H1 (cell line): ENCODE data around the gene GP1BB. TPM values are rescaled to one million over a fixed set of nuclear protein-coding genes. Genes with fewer than 3 reads are reported as not detected.
A peak's percentile ranks its signal among the peaks of the same experiment; 100 is the strongest.

Experiments used
- CTCF ChIA-PET: fragments of 300-600 bp; sonication (Branson Sonifier 250); formaldehyde crosslinking; loops from one replicate; lab custom pipeline; 2021; ENCODE audit not compliant: partially characterized antibody; lab: Charles Lee
- POLR2A ChIA-PET: fragments of 300-600 bp; sonication (Branson Sonifier 250); formaldehyde crosslinking; loops from one replicate; lab custom pipeline; 2021; ENCODE audit warnings: inconsistent platforms; ENCODE audit not compliant: partially characterized antibody; lab: Charles Lee
- DNase-seq, 2 experiments: peaks; one replicate each; pipeline versions ENCODE4 v3.0.0 to v3.0.0-alpha.2; 2010 to 2022; ENCODE audit warnings: low spot score in 2 of 2, low read depth in 1 of 2, mixed read lengths in 1 of 2
- FAIRE-seq: peaks from 2 replicates; lab custom pipeline; 2011; peaks lifted over from hg19 to GRCh38; lab: Jason Lieb, UNC
- H2AFZ ChIP-seq: 2 replicates; pipeline ENCODE4 v1.8.1; 2012; ENCODE audit warnings: low read length, inconsistent platforms
- H2AK5ac ChIP-seq: 2 replicates; pipeline ENCODE4 v1.6.1; 2013; ENCODE audit warnings: low read depth, low read length
- H2BK120ac ChIP-seq: replicated peaks from 2 replicates; pipeline ENCODE3; 2013; ENCODE audit warnings: low read depth, low read length, inconsistent platforms
- H2BK12ac ChIP-seq: 2 replicates; pipeline ENCODE4 v1.6.1; 2013; ENCODE audit warnings: low read depth, low read length
- H2BK15ac ChIP-seq: 2 replicates; pipeline ENCODE4 v1.6.1; 2013; ENCODE audit warnings: low read length
- H2BK20ac ChIP-seq: 2 replicates; pipeline ENCODE4 v1.6.1; 2013; ENCODE audit warnings: low read length
- H2BK5ac ChIP-seq: 2 replicates; pipeline ENCODE4 v1.6.1; 2013; ENCODE audit warnings: low read depth, low read length
- H3K14ac ChIP-seq: 2 replicates; pipeline ENCODE4 v1.6.1; 2013; ENCODE audit warnings: inconsistent platforms; ENCODE audit not compliant: insufficient read length
- H3K18ac ChIP-seq: 2 replicates; pipeline ENCODE4 v1.6.1; 2013; ENCODE audit warnings: low read length; ENCODE audit errors: extremely low read depth
- H3K23ac ChIP-seq: 2 replicates; pipeline ENCODE4 v1.6.1; 2013; ENCODE audit warnings: inconsistent platforms; ENCODE audit not compliant: insufficient read length
- H3K23me2 ChIP-seq: 2 replicates; pipeline ENCODE4 v1.6.1; 2013; ENCODE audit warnings: low read depth, low read length
- H3K27ac ChIP-seq: 2 replicates; pipeline ENCODE4 v1.6.1; 2011; ENCODE audit warnings: low read depth, low read length, inconsistent platforms
- H3K27me3 ChIP-seq, 4 experiments: replicated peaks in 1 of 4; 1 replicate in 1 of 4; 2 replicates in 3 of 4; pipeline versions ENCODE4 v1.6.1 to v1.8.1; 2011 to 2013; ENCODE audit warnings: low read length in 3 of 4, mild to moderate bottlenecking in 3 of 4, inconsistent platforms in 2 of 4, mixed read lengths in 2 of 4, moderate library complexity in 1 of 4; ENCODE audit not compliant: control insufficient read depth in 3 of 4, insufficient read depth in 3 of 4; ENCODE audit errors: extremely low read depth in 1 of 4
- H3K36me3 ChIP-seq, 4 experiments: 2 replicates each; pipeline versions ENCODE4 v1.6.1 to v1.8.1; 2011 to 2013; ENCODE audit warnings: mild to moderate bottlenecking in 4 of 4, low read length in 3 of 4, moderate library complexity in 2 of 4, control low read depth in 1 of 4, inconsistent platforms in 1 of 4; ENCODE audit not compliant: insufficient read depth in 4 of 4, control insufficient read depth in 2 of 4
- H3K4ac ChIP-seq: replicated peaks from 2 replicates; pipeline ENCODE3; 2013; ENCODE audit warnings: low read length, low read depth, mixed read lengths, inconsistent platforms; ENCODE audit not compliant: insufficient read length
- H3K4me1 ChIP-seq, 4 experiments: replicated peaks in 1 of 4; 1 replicate in 1 of 4; 2 replicates in 3 of 4; pipeline versions ENCODE4 v1.6.1 to v1.8.1; 2011 to 2013; ENCODE audit warnings: low read length in 3 of 4, inconsistent platforms in 2 of 4, mixed read lengths in 1 of 4; ENCODE audit not compliant: insufficient read depth in 4 of 4, control insufficient read depth in 3 of 4
- H3K4me2 ChIP-seq, 2 experiments: 2 replicates each; pipeline versions ENCODE4 v1.6.1 to v1.8.1; 2011 to 2013; ENCODE audit warnings: low read depth in 2 of 2, low read length in 2 of 2, control low read depth in 1 of 2, inconsistent platforms in 1 of 2, mild to moderate bottlenecking in 1 of 2; ENCODE audit not compliant: insufficient read depth in 1 of 2
- H3K4me3 ChIP-seq, 4 experiments: fragments of 200-600, 300-600 bp in 1 of 4; sonication (generic), shearing (Covaris generic), sonication (Bioruptor Twin) in 1 of 4; 2 replicates each; pipeline versions ENCODE4 v1.5.1 to v1.8.1; 2011 to 2016; ENCODE audit warnings: low read length in 4 of 4, low read depth in 3 of 4, control low read depth in 2 of 4, inconsistent platforms in 2 of 4, mild to moderate bottlenecking in 2 of 4, mixed read lengths in 1 of 4, moderate library complexity in 1 of 4; ENCODE audit not compliant: insufficient read depth in 2 of 4; ENCODE audit errors: extremely low read depth in 1 of 4
- H3K56ac ChIP-seq: replicated peaks from 2 replicates; pipeline ENCODE3; 2013; ENCODE audit warnings: low read depth, mild to moderate bottlenecking, mixed read lengths, low read length, inconsistent platforms; ENCODE audit not compliant: insufficient read length
- H3K79me1 ChIP-seq: 2 replicates; pipeline ENCODE4 v1.6.1; 2013; ENCODE audit warnings: low read depth, low read length, control low read depth
- H3K79me2 ChIP-seq, 2 experiments: 2 replicates each; pipeline versions ENCODE4 v1.6.1 to v1.8.1; 2012 to 2013; ENCODE audit warnings: low read length in 2 of 2, mild to moderate bottlenecking in 2 of 2, inconsistent platforms in 1 of 2; ENCODE audit not compliant: insufficient read depth in 2 of 2, control insufficient read depth in 1 of 2
- H3K9ac ChIP-seq, 4 experiments: replicated peaks in 1 of 4; 1 replicate in 1 of 4; 2 replicates in 3 of 4; pipeline versions ENCODE4 v1.6.1 to v1.8.1; 2011 to 2013; ENCODE audit warnings: low read depth in 3 of 4, low read length in 3 of 4, control low read depth in 2 of 4, mild to moderate bottlenecking in 2 of 4, moderate library complexity in 2 of 4, inconsistent platforms in 1 of 4; ENCODE audit errors: extremely low read depth in 1 of 4
- H3K9me3 ChIP-seq, 2 experiments: 2 replicates each; pipeline versions ENCODE4 v1.6.1 to v1.8.1; 2012 to 2013; ENCODE audit warnings: mild to moderate bottlenecking in 2 of 2, moderate library complexity in 2 of 2, control low read depth in 1 of 2, inconsistent platforms in 1 of 2, low read depth in 1 of 2, low read length in 1 of 2, mixed read lengths in 1 of 2; ENCODE audit not compliant: insufficient read depth in 2 of 2
- H4K20me1 ChIP-seq, 2 experiments: replicated peaks in 1 of 2; 2 replicates each; pipeline versions ENCODE3 to v1.8.1; 2011 to 2013; ENCODE audit warnings: inconsistent platforms in 2 of 2, low read length in 2 of 2, mild to moderate bottlenecking in 1 of 2; ENCODE audit not compliant: insufficient read depth in 2 of 2, control insufficient read depth in 1 of 2
- H4K5ac ChIP-seq: 2 replicates; pipeline ENCODE4 v1.6.1; 2013; ENCODE audit warnings: low read length, low read depth, mixed read lengths, inconsistent platforms; ENCODE audit not compliant: insufficient read length
- H4K8ac ChIP-seq: 2 replicates; pipeline ENCODE4 v1.8.0; 2013; ENCODE audit warnings: mild to moderate bottlenecking, moderate library complexity, low read length, inconsistent platforms; ENCODE audit not compliant: insufficient read depth; ENCODE audit errors: extremely low read depth
- H4K91ac ChIP-seq: replicated peaks from 2 replicates; pipeline ENCODE3; 2013; ENCODE audit warnings: low read length, mixed read lengths, inconsistent platforms; ENCODE audit not compliant: insufficient read length
- CBX5 ChIP-seq: fragments of 300-800, 300-1000 bp; sonication (generic); IDR thresholded peaks from 2 replicates; pipeline ENCODE4 v1.7.1; 2016; ENCODE audit warnings: antibody characterized with exemption, low read length, low read depth
- CBX8 ChIP-seq: fragments of 300-800, 300-1000 bp; sonication (generic); IDR thresholded peaks from 2 replicates; pipeline ENCODE4 v1.7.1; 2016; ENCODE audit warnings: low read depth, low read length, borderline replicate concordance
- CTBP2 ChIP-seq: IDR thresholded peaks from 2 replicates; pipeline ENCODE4 v1.7.0; 2011; ENCODE audit warnings: borderline replicate concordance, mild to moderate bottlenecking, moderate library complexity, mixed read lengths, low read length; ENCODE audit not compliant: insufficient read depth, insufficient read length
- KDM4A ChIP-seq: IDR thresholded peaks from one replicate; pipeline ENCODE4 v1.7.1; 2012; ENCODE audit warnings: low read depth, mild to moderate bottlenecking, moderate library complexity, low read length, inconsistent platforms; ENCODE audit not compliant: severe bottlenecking
- POLR2A ChIP-seq, 2 experiments: IDR thresholded peaks; 1 replicate in 1 of 2; 2 replicates in 1 of 2; pipeline ENCODE4 v1.6.1; 2011; ENCODE audit warnings: low read depth in 2 of 2, low read length in 2 of 2, mild to moderate bottlenecking in 2 of 2; ENCODE audit errors: control extremely low read depth in 1 of 2
- RAD21 ChIP-seq, 2 experiments: IDR thresholded peaks in 1 of 2; conservative IDR thresholded peaks in 1 of 2; 2 replicates each; pipeline ENCODE4 v1.6.1; 2011; ENCODE audit warnings: low read depth in 2 of 2, low read length in 2 of 2, improper control_type of control experiment in 1 of 2, inconsistent platforms in 1 of 2, mild to moderate bottlenecking in 1 of 2, moderate library complexity in 1 of 2
- RFX5 ChIP-seq: IDR thresholded peaks from 2 replicates; pipeline ENCODE4 v1.6.1; 2011; ENCODE audit warnings: low read depth, low read length, improper control_type of control experiment, borderline replicate concordance
- SAP30 ChIP-seq: fragments of 300-600 bp; sonication (generic); IDR thresholded peaks from 2 replicates; pipeline ENCODE4 v1.7.1; 2012; ENCODE audit warnings: low read length, moderate library complexity, mild to moderate bottlenecking, inconsistent platforms; ENCODE audit not compliant: insufficient read depth, insufficient replicate concordance
- SIN3A ChIP-seq, 2 experiments: IDR thresholded peaks in 1 of 2; conservative IDR thresholded peaks in 1 of 2; 2 replicates each; pipeline ENCODE4 v1.6.1; 2011 to 2012; ENCODE audit warnings: low read length in 2 of 2, improper control_type of control experiment in 1 of 2, low read depth in 1 of 2, mild to moderate bottlenecking in 1 of 2
- SIRT6 ChIP-seq: IDR thresholded peaks from one replicate; pipeline ENCODE4 v1.7.1; 2012; ENCODE audit warnings: low read length, inconsistent platforms
- SIX5 ChIP-seq: IDR thresholded peaks from 2 replicates; pipeline ENCODE4 v1.6.1; 2011; ENCODE audit warnings: mild to moderate bottlenecking, low read depth, low read length
- SUZ12 ChIP-seq: fragments of 200-600 bp; sonication (generic); IDR thresholded peaks from 2 replicates; pipeline ENCODE4 v1.6.1; 2012; ENCODE audit warnings: mild to moderate bottlenecking, inconsistent platforms, low read length, moderate library complexity, mixed read lengths
- TAF1 ChIP-seq: IDR thresholded peaks from 2 replicates; pipeline ENCODE4 v1.6.1; 2011; ENCODE audit warnings: mild to moderate bottlenecking, low read depth, low read length
- ZNF274 ChIP-seq: IDR thresholded peaks from 2 replicates; pipeline ENCODE4 v1.7.0; 2012; ENCODE audit warnings: low read length, borderline replicate concordance; ENCODE audit errors: extremely low read depth
- WGBS, 2 experiments: shearing (Covaris generic) in 1 of 2; methylation state at CpG; one replicate each; pipeline versions ENCODE4 v1.1.6 to v1.1.7; 2013 to 2015; ENCODE audit warnings: low lambda C conversion rate in 2 of 2, mixed read lengths in 2 of 2, inconsistent platforms in 1 of 2, low coverage in 1 of 2, missing lambda C conversion rate in 1 of 2; ENCODE audit not compliant: insufficient replicate concordance in 2 of 2, insufficient coverage in 1 of 2, insufficient read length in 1 of 2; ENCODE audit errors: extremely low coverage in 1 of 2, missing lambda C conversion rate in 1 of 2; 5-methylcytosine and 5-hydroxymethylcytosine counted together
- polyA plus RNA-seq, 7 experiments: library from polyadenylated mRNA; depleted of rRNA in 3 of 7; stranded (reverse) in 5 of 7; unstranded in 2 of 7; fragments of >200 nt in 5 of 7; fragments of 200-250 nt in 2 of 7; gene quantifications; 1 replicate in 5 of 7; 2 replicates in 1 of 7; 4 replicates in 1 of 7; pipeline versions ENCODE4 v1.2.1 to v1.2.3, GENCODE V29; 2011 to 2013; ENCODE audit warnings: missing spikeins in 2 of 7, mixed read lengths in 2 of 7
- total RNA-seq: library from RNA; stranded (reverse); fragmentation: NEBNext Ultra II Directional; extraction: Animal tissue kit (Norgen Biotek cat#: 25700); gene quantifications from 2 replicates; pipeline ENCODE4 v1.2.1, GENCODE V29; 2021

The GP1BB gene
- total and polyA plus RNA-seq, 2 of the 8 experiments (the other 6 are each of a cell fraction or from before 2014, with no cell fraction given) = 0.36 TPM; not detected in 1

GRCh38 chr22:19743081-19743480, 19.7 kb downstream of the GP1BB start:
- Histone ChIP-seq H3K23me2 (no peaks in the 10 kb centered on the region; the same call in 1 of the 2 replicates), H3K79me2 (no peaks in the 10 kb centered on the region), H2BK12ac (0 out of 2 replicates have a peak overlapping the region, but pooled peaks have one; percentile 17), H3K14ac (no peak overlapping the region), H3K56ac (no peak overlapping the region), H3K4ac (peak overlapping the region; percentile 53), H2BK5ac (no peak overlapping the region), H3K27me3 (no peaks in the 10 kb centered on the region; a peak in 1 of 7 replicates), H4K5ac (no peak overlapping the region), H3K23ac (no peak overlapping the region), H3K36me3 (no peaks in the 10 kb centered on the region), H3K27ac (no peak overlapping the region), H2AFZ (no peak overlapping the region), H2BK120ac (no peak overlapping the region), H2AK5ac (no peak overlapping the region), H3K4me1 (peaks cover 0 to 15% (median 2%) of the 10 kb centered on the region in 4 experiments; a peak in 3 of 7 replicates), H3K4me3 (no peak overlapping the region), H2BK20ac (no peak overlapping the region), H3K9ac (no peak overlapping the region), H3K4me2 (no peak overlapping the region), H3K79me1 (no peaks in the 10 kb centered on the region), H3K18ac (no peak overlapping the region), H4K91ac (no peak overlapping the region), H4K8ac (no peak overlapping the region), H3K9me3 (no peaks in the 10 kb centered on the region), H4K20me1 (peaks cover 0 to 1% of the 10 kb centered on the region in 2 experiments), H2BK15ac (no peak overlapping the region)
- CTCF ChIA-PET = interaction anchor here (1.3 to 5.0 kb wide), 6 partner anchors 8 to 205 kb away, joined by 3 to 43 read pairs (median 10); no protein-coding TSS in a partner anchor
- 89% methylated on average over 6 of the region's 6 CpGs; no CpG with 5 or more reads in 1 of the 2 experiments for WGBS, 2 experiments
- FAIRE-seq (no peak), DNase-seq (no peak)
- POLR2A ChIA-PET = no interaction called here
- TF ChIP-seq TAF1 (no peak), CBX5 (no peak), ZNF274 (no peak), KDM4A (no peak), RAD21 (IDR thresholded peaks at IDR 0.05 in 1 of 2, conservative IDR thresholded peaks at IDR 0.05 in 1 of 2; ENCODE audit: low read depth in 2 of 2, low read length in 2 of 2) (no peak), CBX8 (no peak), CTBP2 (no peak), SIX5 (no peak), SUZ12 (no peak), POLR2A (IDR thresholded peaks at IDR 0.05; ENCODE audit: control extremely low read depth in 1 of 2, low read depth in 2 of 2, low read length in 2 of 2) (no peak), SIRT6 (no peak), RFX5 (no peak), SAP30 (no peak), SIN3A (conservative IDR thresholded peaks at IDR 0.05 in 1 of 2, IDR thresholded peaks at IDR 0.05 in 1 of 2; ENCODE audit: low read depth in 1 of 2, low read length in 2 of 2) (no peak)
